ENCODE measurements around the gene CITED2. TPM values are rescaled to one million over a fixed set of nuclear protein-coding genes. Genes with fewer than 3 reads are reported as not detected.

Gene CITED2
- total RNA-seq, 4 donors from 2014 or later = 97.6 to 309 (median 146) TPM

GRCh38 chr6:139325686-139326085, 48.8 kb downstream of the CITED2 start:
- ATAC-seq (ENCODE audit: low FRiP score) (no peak), DNase-seq (ENCODE audit: low spot score) (no peak)
- no peak for TF ChIP-seq CTCF (IDR thresholded peaks at IDR 0.05)

GRCh38 chr6:139325125-139325524, 49.3 kb downstream of the CITED2 start:
- no peak for DNase-seq (ENCODE audit: low spot score)
- no peak for TF ChIP-seq CTCF (IDR thresholded peaks at IDR 0.05)
- ATAC-seq (ENCODE audit: low FRiP score) = no peak

GRCh38 chr6:139324301-139324555, 50.2 kb downstream of the CITED2 start:
- no peak for TF ChIP-seq CTCF (IDR thresholded peaks at IDR 0.05)
- DNase-seq (ENCODE audit: low spot score) (no peak), ATAC-seq (ENCODE audit: low FRiP score) (no peak)

GRCh38 chr6:139323511-139324300, 50.7 kb downstream of the CITED2 start:
- DNase-seq (ENCODE audit: low spot score) (peak; percentile 46), ATAC-seq (ENCODE audit: low FRiP score) (peak; percentile 68)
- TF ChIP-seq CTCF (IDR thresholded peaks at IDR 0.05) = no peak

Other genes with a start within 250 kb of the CITED2 start
- 10 to 100 TPM; 37.6 to 59.4 (median 45.2) TPM for gene HECA, start 239.6 kb downstream of the CITED2 start, total RNA-seq
- gene TXLNB, start 82.7 kb downstream of the CITED2 start, total RNA-seq = 1 to 10 TPM in 3 of 4 donors, under 1 TPM in 1; 0.37 to 1.4 (median 1.2) TPM